ENCODE measurements around the gene KCNA4.

KCNA4 gene

DNA sequence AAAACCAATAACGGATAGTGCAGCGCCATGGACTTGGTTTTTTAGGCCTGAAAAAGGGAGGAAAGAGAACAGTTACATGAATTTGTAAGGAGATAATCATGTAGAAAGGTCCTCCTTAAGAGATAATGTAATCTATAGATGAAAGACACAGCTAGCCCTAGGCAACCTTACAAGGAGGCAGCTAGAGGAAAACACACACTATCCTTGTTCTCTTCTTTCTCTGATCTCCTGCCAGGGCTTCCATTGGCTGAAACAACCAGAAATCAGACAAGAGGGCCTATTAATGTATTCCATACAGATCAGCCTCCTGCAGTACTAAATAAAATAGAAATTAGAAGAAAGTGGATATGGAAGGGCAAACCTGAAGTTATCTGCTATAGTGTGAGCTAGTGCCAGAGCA, 53.0 kb downstream of the KCNA4 start:
- no peak overlapping the region for H3K4me3 ChIP-seq (ENCODE audit: low read length)
- DNase-seq (ENCODE audit: low read depth): no peak
- TF ChIP-seq, protein P1, sequence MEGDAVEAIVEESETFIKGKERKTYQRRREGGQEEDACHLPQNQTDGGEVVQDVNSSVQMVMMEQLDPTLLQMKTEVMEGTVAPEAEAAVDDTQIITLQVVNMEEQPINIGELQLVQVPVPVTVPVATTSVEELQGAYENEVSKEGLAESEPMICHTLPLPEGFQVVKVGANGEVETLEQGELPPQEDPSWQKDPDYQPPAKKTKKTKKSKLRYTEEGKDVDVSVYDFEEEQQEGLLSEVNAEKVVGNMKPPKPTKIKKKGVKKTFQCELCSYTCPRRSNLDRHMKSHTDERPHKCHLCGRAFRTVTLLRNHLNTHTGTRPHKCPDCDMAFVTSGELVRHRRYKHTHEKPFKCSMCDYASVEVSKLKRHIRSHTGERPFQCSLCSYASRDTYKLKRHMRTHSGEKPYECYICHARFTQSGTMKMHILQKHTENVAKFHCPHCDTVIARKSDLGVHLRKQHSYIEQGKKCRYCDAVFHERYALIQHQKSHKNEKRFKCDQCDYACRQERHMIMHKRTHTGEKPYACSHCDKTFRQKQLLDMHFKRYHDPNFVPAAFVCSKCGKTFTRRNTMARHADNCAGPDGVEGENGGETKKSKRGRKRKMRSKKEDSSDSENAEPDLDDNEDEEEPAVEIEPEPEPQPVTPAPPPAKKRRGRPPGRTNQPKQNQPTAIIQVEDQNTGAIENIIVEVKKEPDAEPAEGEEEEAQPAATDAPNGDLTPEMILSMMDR (conservative IDR thresholded peaks at IDR 0.05; ENCODE audit: low read length): no peak

DNA sequence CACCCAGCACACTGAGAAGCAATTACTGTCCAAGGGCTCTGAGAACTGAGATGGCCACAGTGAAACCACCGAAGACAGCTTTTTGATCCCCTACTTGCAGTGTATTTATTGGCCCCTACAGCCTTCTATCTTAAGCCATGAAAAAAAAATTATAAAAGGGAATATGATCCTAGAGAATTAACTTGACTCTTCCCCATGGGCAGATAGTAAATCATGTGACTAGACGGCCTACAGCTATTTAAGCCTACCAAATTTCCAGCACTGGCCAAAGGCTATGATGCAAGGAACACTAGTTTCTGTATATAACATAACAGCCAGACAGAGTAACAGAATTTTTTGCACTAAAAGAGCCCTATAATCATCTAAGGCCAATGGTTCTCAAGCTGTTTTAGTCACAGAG, 53.8 kb downstream of the KCNA4 start:
- TF ChIP-seq, protein P1 (conservative IDR thresholded peaks at IDR 0.05; ENCODE audit: low read length): no peak
- no peak overlapping the region for H3K4me3 ChIP-seq (ENCODE audit: low read length)
- no peak for DNase-seq (ENCODE audit: low read depth)

DNA sequence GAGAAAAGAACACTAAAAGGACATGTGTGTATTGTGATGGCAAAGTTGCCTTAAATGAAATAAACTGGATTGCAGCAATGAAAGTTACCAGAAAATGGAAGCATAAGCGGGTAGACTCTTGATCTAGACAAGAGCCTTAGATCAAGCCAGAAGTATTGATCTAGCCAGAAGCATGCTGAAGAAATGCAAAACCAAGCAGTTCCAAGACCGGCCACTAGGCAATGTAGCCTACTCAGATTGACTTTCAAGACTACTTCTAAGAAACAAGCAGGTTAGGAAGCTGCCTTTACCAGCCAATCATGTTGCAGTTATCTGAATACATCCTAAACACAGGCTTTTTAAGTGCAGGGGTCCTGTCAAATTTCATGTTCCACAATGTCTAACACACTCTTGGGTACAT, 54.6 kb downstream of the KCNA4 start:
- no peak for DNase-seq (ENCODE audit: low read depth)
- TF ChIP-seq, protein P1 (conservative IDR thresholded peaks at IDR 0.05; ENCODE audit: low read length): peak; percentile 23; the same call in 1 of the 2 replicates
- no peak overlapping the region for H3K4me3 ChIP-seq (ENCODE audit: low read length)
